Adrenal gland (tissue), 5 donors: ENCODE data around the gene MYMK.

ENCODE experiments used
- POLR2A ChIP-seq, 2 donors: fragments of 450-650 bp; IDR thresholded peaks; one replicate each; pipeline ENCODE4 v1.6.1; 2017; ENCODE audit warnings: antibody characterized with exemption in 2 of 2, mild to moderate bottlenecking in 2 of 2, moderate library complexity in 1 of 2
- TF ChIP-seq, protein P1 (sequence below), 6 experiments: fragments of 450-650 bp in 4 of 6; fragments of 200-600 bp in 2 of 6; sonication (generic) in 1 of 6; IDR thresholded peaks; 1 replicate in 5 of 6; 2 replicates in 1 of 6; pipeline versions ENCODE4 v1.5.1 to v1.8.0; 2016 to 2021; ENCODE audit warnings: antibody characterized with exemption in 6 of 6, mild to moderate bottlenecking in 2 of 6, moderate library complexity in 1 of 6
- donor health status: DM: no; HTN: no; CAD: no.

DNA sequence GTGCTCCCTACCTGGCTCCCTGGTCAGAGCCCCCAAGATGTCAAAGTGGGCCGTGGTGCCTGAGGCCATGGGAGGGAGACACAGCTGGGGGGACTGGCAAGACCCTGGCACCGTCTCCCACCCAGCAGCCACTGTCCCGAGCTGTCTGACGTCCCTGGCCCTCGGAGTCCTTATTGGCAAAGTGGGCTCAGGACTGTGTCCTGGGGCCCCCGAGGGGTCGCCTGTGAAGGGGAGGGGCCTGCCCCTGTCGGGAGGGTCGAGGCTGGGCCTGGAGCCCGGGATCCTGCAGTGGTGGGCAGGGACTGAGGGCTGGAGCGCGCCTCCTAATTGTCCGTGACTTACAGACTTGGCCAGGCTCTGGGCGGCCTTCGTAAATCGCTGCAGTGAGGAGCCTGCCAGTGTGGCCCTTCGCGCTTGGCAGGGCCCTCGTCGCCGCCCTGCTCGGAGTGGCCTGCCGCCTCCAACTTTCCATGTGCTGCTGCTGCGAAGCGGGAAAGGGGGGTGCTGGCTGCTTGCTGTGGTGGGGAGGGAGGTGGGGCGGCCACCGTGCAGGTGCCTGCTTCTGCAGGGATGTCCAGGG, 13.7 kb downstream of the MYMK start:
- TF ChIP-seq, protein P1, sequence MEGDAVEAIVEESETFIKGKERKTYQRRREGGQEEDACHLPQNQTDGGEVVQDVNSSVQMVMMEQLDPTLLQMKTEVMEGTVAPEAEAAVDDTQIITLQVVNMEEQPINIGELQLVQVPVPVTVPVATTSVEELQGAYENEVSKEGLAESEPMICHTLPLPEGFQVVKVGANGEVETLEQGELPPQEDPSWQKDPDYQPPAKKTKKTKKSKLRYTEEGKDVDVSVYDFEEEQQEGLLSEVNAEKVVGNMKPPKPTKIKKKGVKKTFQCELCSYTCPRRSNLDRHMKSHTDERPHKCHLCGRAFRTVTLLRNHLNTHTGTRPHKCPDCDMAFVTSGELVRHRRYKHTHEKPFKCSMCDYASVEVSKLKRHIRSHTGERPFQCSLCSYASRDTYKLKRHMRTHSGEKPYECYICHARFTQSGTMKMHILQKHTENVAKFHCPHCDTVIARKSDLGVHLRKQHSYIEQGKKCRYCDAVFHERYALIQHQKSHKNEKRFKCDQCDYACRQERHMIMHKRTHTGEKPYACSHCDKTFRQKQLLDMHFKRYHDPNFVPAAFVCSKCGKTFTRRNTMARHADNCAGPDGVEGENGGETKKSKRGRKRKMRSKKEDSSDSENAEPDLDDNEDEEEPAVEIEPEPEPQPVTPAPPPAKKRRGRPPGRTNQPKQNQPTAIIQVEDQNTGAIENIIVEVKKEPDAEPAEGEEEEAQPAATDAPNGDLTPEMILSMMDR (IDR thresholded peaks at IDR 0.05) = no peak
- no peak for TF ChIP-seq POLR2A (IDR thresholded peaks at IDR 0.05)
